Activated CD4-positive, alpha-beta T cell treated with anti-CD3 and anti-CD28 coated beads, Interleukin-2, Interleukin-6, amounts not matched to agents 100 ng/mL and 50 ng/mL, durations not matched to agents 16 hours and 8 hours (primary cell): ENCODE measurements around the gene PRAME.
"Not testable (repeated sequence)": the region's sequence is repeated elsewhere in the genome, so short reads cannot be mapped to it uniquely, and the experiment has no call there.

ENCODE experiments used
- DNase-seq: peaks from one replicate; pipeline ENCODE4 v3.0.0-alpha.2; 2020

PRAME gene

GRCh38 chr22:22558972-22559603 lies at the start of gene PRAME:
TSS of gene PRAME (minus strand) at chr22:22559265. CDS start at chr22:22556832, 2,433 bp downstream.
- peak; percentile 90 for DNase-seq

GRCh38 chr22:22608022-22608421 lies 49.0 kb upstream of the PRAME start:
- DNase-seq: not testable (repeated sequence)

DNA sequence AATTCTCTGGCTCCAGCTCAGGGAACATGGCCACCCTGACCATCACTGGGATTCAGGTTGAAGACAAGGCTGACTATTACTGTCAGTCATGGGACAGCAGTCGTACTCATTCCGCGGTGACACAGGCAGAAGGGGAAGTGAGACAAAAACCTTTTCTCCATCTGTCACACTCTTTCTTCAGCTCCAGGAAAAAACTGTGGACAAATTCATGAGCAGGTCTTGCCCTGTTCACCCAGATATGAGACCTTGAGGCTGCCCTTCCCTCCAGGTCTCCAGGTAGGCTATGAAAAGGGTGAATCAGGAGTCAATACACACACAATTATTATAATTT lies 46.0 kb upstream of the PRAME start:
- no peak for DNase-seq

GRCh38 chr22:22604326-22605073 lies 45.4 kb upstream of the PRAME start:
- DNase-seq: no peak

DNA sequence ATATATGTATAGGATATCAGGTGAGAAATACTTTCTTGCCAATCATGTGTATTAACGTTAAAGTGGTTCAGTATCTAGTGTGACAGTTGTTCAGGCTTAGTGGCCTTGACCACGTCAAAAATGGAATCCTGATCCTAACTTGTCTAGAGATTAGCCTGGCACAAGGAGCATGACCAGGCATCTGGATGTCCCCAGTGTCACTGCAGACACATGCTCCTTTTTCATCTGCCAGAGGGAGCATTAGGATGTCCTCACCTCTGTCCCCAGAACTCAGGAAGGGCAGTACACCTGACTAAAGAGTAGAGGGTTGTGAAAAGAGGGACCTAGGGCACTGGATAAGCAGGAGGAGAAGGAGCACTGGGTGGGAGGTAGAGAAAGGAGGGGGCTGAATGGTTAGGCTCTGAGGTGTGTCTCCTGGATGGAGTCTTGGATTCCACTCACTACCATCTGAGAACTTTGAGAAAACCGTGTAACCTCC lies 44.4 kb upstream of the PRAME start:
- no peak for DNase-seq

GRCh38 chr22:22600531-22601261 lies 41.6 kb upstream of the PRAME start:
- DNase-seq: no peak

DNA sequence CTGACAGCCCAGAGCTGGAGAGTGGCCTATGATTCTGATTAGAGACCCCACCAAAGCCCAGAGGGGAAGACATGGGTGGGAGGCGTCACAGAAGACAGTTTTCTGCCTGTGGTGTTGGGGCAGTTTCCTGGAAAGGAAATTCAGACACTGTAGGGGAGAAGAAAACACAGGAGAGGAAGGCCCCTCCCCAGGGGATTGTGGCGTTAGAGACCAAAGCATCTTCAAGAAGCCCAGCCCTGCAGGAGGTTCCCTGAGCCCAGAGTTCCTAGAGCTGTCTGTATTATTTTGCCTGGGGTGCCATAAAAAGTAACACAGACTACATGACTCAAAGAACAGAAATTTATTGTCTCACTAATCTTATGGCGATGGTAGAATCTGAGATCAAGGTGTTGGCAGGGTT lies 40.2 kb upstream of the PRAME start:
- DNase-seq: no peak

GRCh38 chr22:22598144-22598543 lies 39.1 kb upstream of the PRAME start:
- no peak for DNase-seq

DNA sequence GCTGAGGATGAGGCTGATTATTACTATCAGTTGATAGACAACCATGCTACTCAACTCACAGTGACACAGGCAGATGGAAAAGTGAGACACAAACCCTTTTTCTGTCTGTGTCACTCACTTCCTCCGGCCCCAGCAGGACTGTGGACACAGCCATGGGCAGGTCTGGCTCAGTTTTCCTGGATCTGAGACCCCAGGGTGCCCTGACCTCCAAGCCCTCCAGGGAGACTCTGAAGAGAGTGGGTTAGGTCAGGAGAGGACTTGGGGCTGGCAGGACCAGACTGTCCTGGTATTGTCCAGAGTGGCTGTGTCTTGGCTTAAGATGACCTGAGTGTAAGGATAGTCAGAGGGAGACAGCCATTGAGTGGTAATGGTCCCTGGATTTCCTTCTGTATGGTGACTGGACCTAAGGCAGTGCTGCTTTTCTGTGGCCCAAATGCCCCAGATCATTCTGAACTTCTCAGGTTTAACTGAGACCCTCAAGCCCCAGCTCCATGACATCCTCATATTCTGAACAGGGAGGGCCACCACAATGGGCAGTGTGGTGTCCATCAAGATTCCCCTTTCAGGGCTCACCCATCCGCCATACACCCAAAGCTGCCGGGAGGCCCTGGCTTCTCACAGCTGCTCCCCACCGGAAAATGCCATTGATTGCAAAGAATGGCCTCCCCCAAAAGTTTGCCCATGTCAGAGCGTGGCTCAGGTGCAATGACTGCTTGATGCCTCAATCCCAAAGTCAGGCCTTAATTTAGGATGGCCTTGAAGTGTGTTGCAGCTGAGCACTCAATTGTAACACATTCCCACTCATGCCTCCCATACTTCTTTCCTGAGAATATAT lies 36.2 kb upstream of the PRAME start:
- no peak for DNase-seq

DNA sequence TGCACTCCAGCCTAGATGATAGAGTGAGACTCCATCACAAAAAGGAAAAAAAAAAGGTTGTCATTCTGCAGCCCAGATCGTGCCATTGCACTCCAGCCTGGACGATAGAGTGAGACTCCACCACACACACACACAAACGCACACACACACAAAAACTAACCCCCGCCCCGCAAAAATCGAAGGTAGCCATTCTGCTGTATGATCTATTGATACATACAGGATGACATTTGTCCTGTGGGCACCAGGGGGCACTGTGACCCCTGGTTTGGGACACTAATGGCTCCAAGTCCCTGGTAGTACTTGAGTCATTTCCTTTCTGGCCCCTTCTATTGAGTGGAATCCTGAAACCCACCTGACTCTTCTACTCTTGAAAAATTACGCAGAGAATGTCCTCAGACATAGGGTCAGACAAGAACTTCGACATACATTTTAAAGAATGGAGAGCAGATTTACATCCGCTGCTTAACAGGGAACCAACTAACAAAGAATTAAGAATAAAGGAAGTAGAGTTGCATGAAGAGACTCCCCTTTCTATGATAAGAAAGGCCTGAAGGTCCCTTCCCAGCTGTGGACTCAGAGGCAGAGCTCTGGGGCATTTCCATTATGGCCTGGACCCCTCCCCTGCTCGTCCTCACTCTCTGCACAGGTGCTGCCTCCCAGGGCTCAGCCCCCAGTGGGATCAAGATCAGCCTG lies 35.0 kb upstream of the PRAME start:
- DNase-seq: peak; percentile 72

GRCh38 chr22:22593250-22593649 lies 34.2 kb upstream of the PRAME start:
- no peak for DNase-seq

- DNase-seq: no peak
Observed at GRCh38 chr22:22591348-22592299, 32.6 kb upstream of the PRAME start.

GRCh38 chr22:22590136-22590891 lies 31.2 kb upstream of the PRAME start:
- no peak for DNase-seq

DNA sequence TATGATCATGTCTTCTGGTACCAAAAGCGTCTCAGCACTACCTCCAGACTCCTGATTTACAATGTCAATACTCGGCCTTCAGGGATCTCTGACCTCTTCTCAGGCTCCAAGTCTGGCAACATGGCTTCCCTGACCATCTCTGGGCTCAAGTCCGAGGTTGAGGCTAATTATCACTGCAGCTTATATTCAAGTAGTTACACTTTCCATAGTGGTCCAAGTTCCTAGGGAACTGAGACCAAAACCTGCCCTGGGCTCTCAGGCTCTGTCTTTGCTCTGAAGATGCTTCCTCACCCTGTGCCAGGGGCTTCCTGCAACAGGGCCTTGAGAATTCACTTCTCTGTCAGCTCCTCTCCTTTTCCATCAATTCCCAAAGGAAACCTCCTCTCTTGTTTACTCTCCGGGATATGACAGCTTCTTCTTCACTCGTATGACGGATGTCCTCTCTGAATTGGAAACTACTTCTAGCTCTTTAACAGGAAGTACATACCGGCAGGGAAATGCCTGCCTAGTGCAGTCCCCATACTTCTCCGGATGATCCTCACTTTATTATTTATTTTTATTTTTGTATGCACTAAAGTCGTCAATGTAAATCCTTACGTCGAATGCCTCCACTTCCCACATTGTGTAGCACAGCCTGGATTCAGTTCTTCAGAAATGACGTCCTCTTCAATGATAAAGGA lies 29.6 kb upstream of the PRAME start:
- DNase-seq: no peak

- no peak for DNase-seq
Observed at GRCh38 chr22:22587577-22588188, 28.6 kb upstream of the PRAME start.

GRCh38 chr22:22584722-22585121 lies 25.7 kb upstream of the PRAME start:
- DNase-seq: no peak

GRCh38 chr22:22583030-22583429 lies 24.0 kb upstream of the PRAME start:
- DNase-seq: no peak

GRCh38 chr22:22581524-22581923 lies 22.5 kb upstream of the PRAME start:
- DNase-seq: not testable (repeated sequence)

- DNase-seq: no peak
Observed at GRCh38 chr22:22579869-22580604, 21.0 kb upstream of the PRAME start.
